ENCODE results near the gene UHRF1. TPM values are rescaled to one million over a fixed set of nuclear protein-coding genes. Genes with fewer than 3 reads are reported as not detected.

Gene UHRF1
- total and polyA plus RNA-seq, 2 of the 13 experiments (the other 11 are each of a cell fraction or from before 2014, with no cell fraction given), result 6.8 to 78.4 TPM

GRCh38 chr19:4972509-4973230 lies 63.4 kb downstream of the UHRF1 start (continued):
- TF ChIP-seq SKIL (CRISPR knock-in tag; IDR thresholded peaks at IDR 0.05; ENCODE audit: borderline replicate concordance) (peak; percentile 38; the same call in 1 of the 2 replicates), ZNF792 (CRISPR knock-in tag; IDR thresholded peaks at IDR 0.05) (no peak), E2F5 (CRISPR knock-in tag; conservative IDR thresholded peaks at IDR 0.05) (no peak), THAP8 (CRISPR knock-in tag; IDR thresholded peaks at IDR 0.05; ENCODE audit: borderline replicate concordance) (no peak), SALL2 (CRISPR knock-in tag; IDR thresholded peaks at IDR 0.05) (no peak), NFE2 (CRISPR knock-in tag; IDR thresholded peaks at IDR 0.05) (no peak), ATF6 (CRISPR knock-in tag; conservative IDR thresholded peaks at IDR 0.05) (no peak), NFKB2 (CRISPR knock-in tag; IDR thresholded peaks at IDR 0.05; ENCODE audit: borderline replicate concordance) (no peak), ERF (CRISPR knock-in tag; IDR thresholded peaks at IDR 0.05) (no peak), KDM6A (CRISPR knock-in tag; IDR thresholded peaks at IDR 0.05; ENCODE audit: low read depth) (no peak), ZBTB3 (CRISPR knock-in tag; IDR thresholded peaks at IDR 0.05; ENCODE audit: borderline replicate concordance, low read depth) (no peak), ZNF780A (CRISPR knock-in tag; IDR thresholded peaks at IDR 0.05) (no peak), SP4 (CRISPR knock-in tag; IDR thresholded peaks at IDR 0.05) (no peak), TFDP2 (CRISPR knock-in tag; IDR thresholded peaks at IDR 0.05) (no peak), ZNF552 (CRISPR knock-in tag; IDR thresholded peaks at IDR 0.05; ENCODE audit: borderline replicate concordance) (no peak), ZNF781 (CRISPR knock-in tag; IDR thresholded peaks at IDR 0.05; ENCODE audit: borderline replicate concordance, not compliant biosample characterization) (no peak), ZFP90 (CRISPR knock-in tag; IDR thresholded peaks at IDR 0.05; ENCODE audit: borderline replicate concordance) (no peak), ZNF543 (CRISPR knock-in tag; IDR thresholded peaks at IDR 0.05) (no peak), KLF13 (CRISPR knock-in tag; IDR thresholded peaks at IDR 0.05) (no peak)
